GM21723 (cell line): Measurements from ENCODE around the gene ANKK1.

Experiments
- ATAC-seq: cut with Tn5 transposase; IDR thresholded peaks from one replicate; pipeline ENCODE4 v1.9.1; 2021; ENCODE audit warnings: mild to moderate bottlenecking, moderate library complexity; ENCODE audit not compliant: unreplicated experiment

Gene ANKK1

GRCh38 chr11:113377681-113378412 is 9.7 kb upstream of the ANKK1 start:
- no peak for ATAC-seq

DNA sequence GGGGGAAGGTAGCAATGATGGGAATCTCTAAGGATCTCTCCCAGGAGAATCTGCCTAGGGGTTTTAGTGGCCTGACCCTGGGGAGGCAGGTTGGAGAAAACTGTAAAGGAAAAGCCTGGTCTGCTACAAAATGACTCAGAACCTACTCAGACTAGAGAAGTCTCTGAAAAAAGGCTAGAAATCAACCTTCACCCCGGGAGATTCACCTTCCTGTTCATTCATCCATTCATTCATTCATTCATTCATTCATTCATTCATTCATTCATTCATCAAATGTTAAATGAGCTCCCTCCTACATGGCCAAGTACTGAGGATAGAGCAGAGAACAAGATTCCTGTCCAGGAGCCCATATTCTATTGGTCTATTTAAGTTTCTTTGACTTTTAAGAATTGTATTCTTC is 8.9 kb upstream of the ANKK1 start:
- ATAC-seq, result no peak

GRCh38 chr11:113382121-113382520 is 5.5 kb upstream of the ANKK1 start:
- no peak for ATAC-seq

- no peak for ATAC-seq
Measured at GRCh38 chr11:113384551-113384950, 3.0 kb upstream of the ANKK1 start.

GRCh38 chr11:113385749-113386148 is 1.8 kb upstream of the ANKK1 start:
- ATAC-seq, result no peak

DNA sequence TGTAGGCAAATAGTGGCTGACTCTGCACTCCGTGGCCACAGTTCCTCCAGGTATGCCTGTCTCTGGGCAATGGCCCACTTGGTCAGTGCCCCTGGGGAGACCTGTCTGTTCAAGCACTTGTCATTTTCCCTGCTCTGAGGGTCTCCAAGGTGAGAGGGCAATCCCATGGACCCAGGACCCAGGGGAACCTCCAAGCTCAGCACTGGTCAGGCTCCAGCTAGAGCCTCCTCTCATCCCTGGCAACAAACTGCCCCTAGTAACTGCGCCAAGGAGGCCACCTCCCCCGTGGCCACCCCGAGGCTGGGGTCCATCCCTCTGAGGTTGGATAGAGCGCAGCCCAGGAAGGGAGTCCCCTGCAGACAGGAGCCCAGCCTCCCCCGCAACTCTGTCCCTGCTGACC is 713 bp upstream of the ANKK1 start:
- ATAC-seq, result no peak

GRCh38 chr11:113389272-113389671 is 1.7 kb downstream of the ANKK1 start:
- no peak for ATAC-seq

DNA sequence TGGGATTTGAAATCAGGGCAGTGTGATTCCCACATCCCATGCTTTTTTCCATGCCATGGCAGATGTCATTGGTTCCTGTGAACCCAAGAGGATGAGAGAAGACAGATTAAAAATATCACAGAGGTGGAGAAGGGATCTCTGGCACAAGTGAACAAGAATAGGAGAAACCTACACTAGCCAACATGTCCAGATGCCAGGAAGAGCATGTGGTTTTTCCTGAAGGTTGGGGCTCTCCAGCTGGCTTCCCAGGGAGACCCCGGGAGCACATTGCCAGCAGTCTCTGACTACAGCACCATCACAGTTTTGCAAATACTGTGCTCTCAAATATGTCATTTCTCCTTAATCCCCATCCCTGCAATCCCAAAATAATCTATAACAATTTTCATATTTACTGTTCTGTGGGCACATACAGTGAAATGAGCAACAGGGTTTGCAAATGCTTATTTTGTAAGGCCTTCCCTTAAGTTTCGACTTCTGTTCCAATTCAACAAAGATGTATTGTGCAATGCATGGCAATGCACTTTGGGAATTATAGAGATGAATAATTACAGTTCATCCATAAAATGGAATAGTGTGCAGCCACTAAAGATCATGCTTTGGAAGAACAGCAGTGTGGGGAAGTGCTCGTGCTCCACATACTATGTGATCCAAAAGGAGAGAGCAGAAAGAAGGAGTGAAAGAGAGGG is 4.8 kb downstream of the ANKK1 start:
- no peak for ATAC-seq

GRCh38 chr11:113393501-113393985 is 6.0 kb downstream of the ANKK1 start:
- no peak for ATAC-seq

GRCh38 chr11:113394919-113395318 is 7.3 kb downstream of the ANKK1 start:
- ATAC-seq, result no peak

GRCh38 chr11:113395782-113396336 is 8.3 kb downstream of the ANKK1 start:
- no peak for ATAC-seq

DNA sequence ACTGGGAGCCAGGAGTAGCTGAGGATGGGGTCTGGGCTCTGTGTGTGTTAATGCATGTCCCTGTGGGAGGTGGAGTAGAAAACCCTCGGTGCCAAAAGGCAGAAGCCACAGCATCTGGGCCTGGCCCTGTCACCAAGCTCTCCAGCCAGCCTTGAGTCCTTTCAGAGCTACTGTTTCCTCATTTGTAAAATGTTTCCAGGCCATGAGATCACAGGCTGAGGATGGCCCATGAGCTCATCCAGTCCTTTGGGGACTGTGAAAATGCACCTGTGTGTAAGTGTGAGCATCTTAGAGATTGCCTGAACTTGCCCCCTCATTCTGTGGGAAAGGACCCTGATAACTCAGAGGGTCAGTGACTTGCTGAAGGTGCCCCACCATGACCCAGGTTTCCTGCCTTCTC is 9.1 kb downstream of the ANKK1 start:
- no peak for ATAC-seq

DNA sequence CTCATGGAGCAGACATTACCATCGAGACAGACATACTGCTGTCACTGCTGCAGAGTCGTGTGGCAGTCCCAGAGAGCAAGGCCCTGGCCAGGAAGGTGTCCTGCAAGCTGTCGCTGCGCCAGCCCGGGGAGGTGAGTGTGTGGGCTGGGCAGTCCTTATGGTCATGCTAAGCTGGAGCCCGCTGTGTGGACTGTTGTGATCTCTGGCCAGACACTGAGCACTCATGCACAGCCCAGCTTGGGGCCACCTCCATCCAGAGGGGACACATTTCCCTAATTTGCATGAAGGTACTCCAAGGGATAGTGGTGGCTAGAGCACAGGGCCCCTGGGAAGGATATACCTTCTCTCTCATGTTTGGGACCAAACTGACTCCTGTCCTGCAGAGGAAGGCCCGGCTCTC is 9.6 kb downstream of the ANKK1 start:
- ATAC-seq, result no peak

GRCh38 chr11:113397821-113398220 is 10.2 kb downstream of the ANKK1 start:
- ATAC-seq, result no peak

GRCh38 chr11:113398669-113399430 is 11.3 kb downstream of the ANKK1 start:
- no peak for ATAC-seq

GRCh38 chr11:113400631-113401230 is 13.2 kb downstream of the ANKK1 start:
- no peak for ATAC-seq

DNA sequence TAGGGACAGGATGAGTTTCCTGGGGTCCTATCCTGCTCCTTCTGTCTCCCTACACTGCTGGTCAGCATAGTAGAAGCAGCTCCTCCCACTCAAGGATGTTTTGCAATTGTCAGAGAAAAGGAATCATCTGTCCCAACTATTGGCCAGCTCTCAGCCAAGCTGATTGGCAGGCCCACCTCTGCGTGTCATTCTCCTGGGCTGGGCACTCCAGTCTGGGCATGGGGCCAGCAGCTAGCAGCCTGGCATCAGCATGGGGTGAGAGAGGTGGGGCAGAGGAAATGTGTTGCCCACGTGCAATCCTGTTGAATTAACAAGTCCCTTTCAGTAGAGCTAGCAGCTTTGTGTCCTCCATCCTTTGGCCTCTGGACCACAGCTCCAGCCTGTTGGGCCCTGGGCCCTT is 14.1 kb downstream of the ANKK1 start:
- ATAC-seq, result no peak

DNA sequence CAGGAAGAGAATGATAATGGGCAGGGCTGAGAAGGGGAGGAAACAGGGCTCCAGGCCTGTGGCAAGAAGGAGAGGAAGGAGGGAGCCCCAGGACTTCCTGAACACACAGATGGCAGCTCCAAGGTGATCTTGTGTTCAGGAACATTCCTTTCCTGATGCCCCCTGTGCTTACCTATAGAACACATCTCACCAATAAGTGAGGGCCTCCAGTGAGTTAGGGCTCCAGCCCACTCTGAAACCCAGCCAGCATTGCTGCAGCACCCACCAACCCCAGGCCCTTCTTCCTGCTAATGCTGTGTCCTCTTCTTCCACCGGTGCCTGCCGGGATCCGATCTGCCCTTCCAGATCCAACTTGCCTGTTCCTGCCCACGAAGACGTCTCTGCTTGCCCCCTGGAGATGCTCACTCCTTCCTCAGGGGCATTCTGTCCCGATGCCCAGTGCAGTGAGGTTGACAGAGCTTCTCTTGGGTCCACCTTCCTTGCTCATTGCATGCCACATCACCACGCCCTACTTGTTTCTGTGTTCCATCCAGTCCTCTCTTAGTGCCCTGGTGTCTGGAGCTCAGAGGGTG is 17.4 kb downstream of the ANKK1 start:
- ATAC-seq, result no peak

GRCh38 chr11:113405724-113406478 is 18.3 kb downstream of the ANKK1 start:
- no peak for ATAC-seq

DNA sequence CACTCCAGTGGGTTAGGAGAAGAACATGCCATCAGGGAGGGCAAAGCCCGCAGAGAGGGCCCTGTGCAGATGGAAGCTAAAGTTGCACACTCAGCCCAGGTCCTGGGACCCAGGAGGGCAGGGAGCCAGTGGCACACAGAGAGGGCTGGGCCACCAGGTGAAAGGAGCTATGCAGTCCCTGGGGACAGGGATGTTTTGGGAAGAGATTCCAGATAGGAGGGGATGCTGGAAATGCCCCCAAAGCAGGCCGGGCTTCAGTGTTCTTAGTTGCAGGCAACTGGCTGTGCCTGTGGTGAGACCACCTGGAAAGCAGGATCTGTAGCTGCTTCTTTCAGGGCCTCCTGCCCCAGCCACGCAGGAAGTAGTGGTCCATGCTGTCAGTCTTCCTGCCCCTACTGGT is 19.6 kb downstream of the ANKK1 start:
- no peak for ATAC-seq
